GM10847 (cell line): ENCODE data around the gene FBXO31.

Source experiments
- POLR2A ChIP-seq: IDR thresholded peaks from 2 replicates; pipeline ENCODE4 v1.6.1; 2011; ENCODE audit not compliant: insufficient read length; ENCODE audit errors: extremely low read depth

FBXO31 gene

DNA sequence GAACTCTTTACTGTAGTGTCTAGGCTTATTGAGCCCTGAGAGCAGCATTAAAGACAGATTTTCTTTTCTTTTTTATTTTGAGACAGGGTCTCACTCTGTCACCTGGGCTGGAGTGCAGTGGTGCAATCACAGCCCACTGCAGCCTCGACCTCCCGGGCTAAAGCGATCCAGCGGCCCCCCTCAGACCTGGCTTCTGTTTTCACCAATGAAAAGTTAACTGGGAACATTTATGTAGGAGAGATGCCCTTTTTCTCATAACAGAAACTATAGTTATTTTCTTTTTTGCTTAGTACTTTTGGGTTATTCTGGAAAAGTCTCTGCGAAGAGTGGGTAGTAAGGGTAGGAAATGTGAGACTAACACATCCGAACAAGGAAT is 10.1 kb upstream of the FBXO31 start:
- TF ChIP-seq POLR2A, result no peak

DNA sequence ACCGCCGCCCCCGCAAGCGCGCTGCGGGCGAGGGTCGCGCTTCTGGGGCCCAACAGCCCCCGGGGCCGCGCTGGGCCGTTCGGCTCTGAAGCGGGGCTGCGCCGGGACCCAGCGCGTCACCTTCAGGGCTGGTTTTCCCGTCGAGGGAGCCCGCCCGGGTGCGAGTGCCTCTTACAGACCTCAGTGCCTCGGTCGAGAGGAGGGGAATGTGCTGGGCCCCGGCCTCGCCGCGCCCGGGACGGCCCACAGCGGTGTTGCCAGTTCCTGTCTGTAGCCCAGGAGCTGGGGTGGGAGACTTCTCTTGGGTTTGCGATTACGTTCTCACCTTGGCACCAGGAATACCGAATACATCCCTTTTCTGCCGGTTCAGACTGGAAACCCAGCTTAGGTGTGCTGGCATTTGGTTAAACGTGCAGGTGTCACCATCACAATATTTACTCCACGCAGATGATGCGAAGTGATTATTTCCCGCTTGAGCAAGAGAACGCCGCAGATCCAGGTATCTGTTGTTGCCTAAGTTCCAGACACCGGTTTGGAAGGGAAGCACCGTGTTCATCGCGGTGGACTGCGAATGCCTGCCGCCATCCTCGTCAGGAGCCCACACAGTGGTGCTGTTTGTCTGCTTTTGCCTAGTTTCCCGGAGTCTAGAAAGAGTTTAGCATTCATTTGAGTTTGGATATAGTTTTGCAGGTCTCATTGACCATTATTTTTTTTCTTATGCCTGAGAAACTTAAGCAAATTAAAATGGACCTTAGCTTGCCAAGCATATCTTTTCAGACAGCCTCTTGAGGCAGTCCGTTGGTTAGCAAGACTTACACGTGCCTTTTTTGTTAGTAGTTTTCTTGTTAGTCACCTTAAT is 9.5 kb upstream of the FBXO31 start:
- TF ChIP-seq POLR2A, result no peak

GRCh38 chr16:87391950-87392820 is 8.6 kb upstream of the FBXO31 start, which contains the start of gene MAP1LC3B:
Gene MAP1LC3B (plus strand): TSS chr16:87392336. CDS start chr16:87392428, 92 bp downstream.
- TF ChIP-seq POLR2A, result peak; percentile 68

GRCh38 chr16:87391324-87391949 is 7.9 kb upstream of the FBXO31 start:
- no peak for TF ChIP-seq POLR2A

- no peak for TF ChIP-seq POLR2A
These were observed 7.2 kb upstream of the FBXO31 start for GRCh38 chr16:87390641-87391323.

GRCh38 chr16:87389245-87389644 is 5.7 kb upstream of the FBXO31 start:
- no peak for TF ChIP-seq POLR2A

DNA sequence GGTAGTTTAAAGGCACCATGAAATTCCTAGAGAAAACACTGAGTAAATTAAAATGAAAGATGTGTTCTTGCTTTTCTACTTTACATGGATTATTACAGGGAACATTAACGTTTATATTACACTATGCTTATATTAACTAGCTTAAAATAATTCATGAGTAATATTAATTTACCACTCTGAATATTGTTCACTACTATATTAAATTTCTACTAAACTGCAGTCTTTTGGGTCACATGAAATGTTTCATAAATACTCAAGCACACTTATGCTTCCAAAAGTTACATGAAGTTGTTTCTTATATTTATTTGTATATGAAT is 5.2 kb upstream of the FBXO31 start:
- TF ChIP-seq POLR2A, result no peak

GRCh38 chr16:87387942-87388817 is 4.6 kb upstream of the FBXO31 start:
- TF ChIP-seq POLR2A, result no peak

DNA sequence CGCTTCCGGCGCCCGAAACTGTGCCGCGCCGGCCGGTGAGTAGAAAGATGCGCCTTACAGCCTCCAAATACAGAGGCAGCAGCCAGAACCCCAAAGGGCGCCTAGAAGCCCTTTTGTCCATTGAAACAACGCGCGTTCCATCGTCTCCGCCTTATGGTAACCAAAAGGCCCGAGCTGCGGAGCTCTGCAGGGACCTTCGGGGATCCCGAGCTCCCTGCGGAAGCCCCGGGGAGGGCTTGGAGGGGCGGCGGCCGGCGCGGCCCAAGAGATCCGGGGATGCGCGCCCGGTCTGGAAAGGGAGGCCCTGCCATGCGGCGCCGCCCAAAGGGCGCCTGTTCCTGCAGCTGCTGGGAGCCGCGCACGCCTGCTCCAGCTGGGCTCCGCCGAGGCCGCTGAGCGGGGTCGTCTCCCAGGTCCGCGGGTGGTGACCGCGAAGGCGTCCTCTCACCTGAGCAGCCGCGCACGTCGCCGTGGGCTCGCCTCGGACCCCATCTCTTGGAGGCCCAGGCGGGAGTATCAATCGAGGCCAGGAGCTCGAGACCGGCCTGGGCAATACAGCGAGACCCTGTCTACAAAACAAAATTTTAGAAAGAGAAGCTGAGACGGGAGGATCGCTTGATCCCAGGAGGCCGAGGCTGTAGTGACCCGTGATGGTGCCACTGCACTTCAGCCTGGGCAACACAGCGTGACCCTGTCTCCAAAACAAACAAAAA is 742 bp upstream of the FBXO31 start:
- no peak for TF ChIP-seq POLR2A

DNA sequence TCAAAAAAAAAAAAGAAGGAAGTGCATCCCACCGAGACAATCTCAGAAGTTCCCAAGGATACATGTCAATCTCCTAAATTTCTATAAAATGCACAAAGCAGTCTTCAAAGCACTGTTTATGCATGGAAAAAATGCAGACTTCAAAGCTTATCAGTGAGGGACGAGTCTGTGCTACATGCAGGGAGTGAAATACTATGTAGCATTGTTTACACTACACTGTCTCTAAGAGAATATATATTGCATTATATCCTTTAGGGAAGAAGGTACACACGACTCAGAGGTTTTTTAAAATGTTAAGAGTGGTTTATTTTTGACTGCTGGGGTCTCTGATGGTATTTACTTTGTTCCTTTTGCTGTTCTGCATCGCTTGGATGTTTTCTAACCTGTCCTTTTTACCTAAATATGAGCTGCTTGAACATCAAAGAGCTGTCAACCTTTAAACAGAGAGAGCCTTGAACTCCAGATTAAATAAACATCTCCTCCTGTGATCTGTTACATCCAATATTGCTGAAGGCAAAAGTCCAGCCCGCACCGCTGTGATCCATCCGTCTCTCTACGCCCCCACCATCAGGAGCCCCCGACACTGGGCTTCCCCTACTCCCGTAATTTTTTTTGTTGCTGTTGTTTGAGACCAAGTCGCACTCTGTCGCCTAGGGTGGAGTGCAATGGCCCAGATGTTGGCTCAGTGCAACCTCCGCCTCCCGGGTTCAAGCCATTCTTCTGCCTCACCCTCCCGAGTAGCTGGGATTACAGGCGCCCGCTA is 1.4 kb downstream of the FBXO31 start:
- TF ChIP-seq POLR2A, result no peak

GRCh38 chr16:87380881-87381280 is 2.7 kb downstream of the FBXO31 start:
- no peak for TF ChIP-seq POLR2A

DNA sequence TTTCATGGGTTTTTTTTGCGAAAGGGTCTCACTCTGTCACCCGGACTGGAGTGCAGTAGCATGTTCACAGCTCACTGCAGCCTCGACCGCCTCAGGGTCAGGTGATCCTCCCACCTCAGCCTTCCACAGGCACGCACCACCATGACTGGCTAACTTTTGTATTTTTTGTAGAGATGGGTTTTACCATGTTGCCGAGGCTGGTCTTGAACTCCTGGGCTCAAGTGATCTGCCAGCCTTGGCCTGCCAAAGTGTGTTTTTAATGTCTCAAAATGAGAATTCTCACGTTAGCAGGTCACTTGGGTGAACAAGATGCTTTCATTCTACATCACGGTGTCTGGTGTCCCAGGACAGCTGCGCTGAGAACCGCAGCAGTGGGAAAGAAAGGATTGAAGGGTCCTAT is 3.2 kb downstream of the FBXO31 start:
- TF ChIP-seq POLR2A, result no peak

GRCh38 chr16:87376660-87377059 is 6.9 kb downstream of the FBXO31 start:
- TF ChIP-seq POLR2A, result no peak
